ENCODE results near the gene ART3. TPM values are rescaled to one million over a fixed set of nuclear protein-coding genes. Genes with fewer than 3 reads are reported as not detected.

ART3 gene
- polyA plus RNA-seq, 1 donor (not counting 4 experiments of a cell fraction or from before 2014, with no cell fraction given): 0.64 TPM

GRCh38 chr4:76091052-76091451, 16.5 kb downstream of the ART3 start:
- dilution Hi-C loops (cut with MboI; ENCODE audit: extremely low pct_ligation_motif_present, low sequenced_read_pairs): no loop called here
- peak; percentile 90 for FAIRE-seq

GRCh38 chr4:76095568-76095967, 21.1 kb downstream of the ART3 start:
- Histone ChIP-seq H4K20me1 (ENCODE audit: control insufficient read depth, extremely low read depth, insufficient read depth, low read length) (no peaks in the 10 kb centered on the region), H3K4me2 (ENCODE audit: control insufficient read depth, extremely low read depth, insufficient read depth, low read depth, low read length) (peak overlapping the region; percentile 61), H3K9me3 (ENCODE audit: control insufficient read depth, low read depth, low read length) (no peaks in the 10 kb centered on the region), H3K27ac (ENCODE audit: control insufficient read depth, insufficient read depth, low read length) (no peak overlapping the region), H3K79me2 (ENCODE audit: control insufficient read depth, insufficient read depth, low read length) (no peaks in the 10 kb centered on the region), H3K4me1 (ENCODE audit: control insufficient read depth, extremely low read depth, insufficient read depth, low read length) (peaks cover 17% of the 10 kb centered on the region), H3K4me3 (ENCODE audit: control insufficient read depth in 2 of 3, extremely low read depth in 1 of 3, insufficient read depth in 2 of 3, low read depth in 1 of 3, low read length in 3 of 3) (no peak overlapping the region), H3K9me1 (ENCODE audit: control insufficient read depth, extremely low read depth, insufficient read depth, low read length) (no peaks in the 10 kb centered on the region), H3K9ac (ENCODE audit: control insufficient read depth, extremely low read depth, insufficient read depth, low read length) (no peak overlapping the region), H2AFZ (ENCODE audit: control insufficient read depth, low read length) (no peak overlapping the region), H3K36me3 (ENCODE audit: control insufficient read depth in 2 of 2, extremely low read depth in 1 of 2, insufficient read depth in 2 of 2, low read length in 2 of 2) (no peaks in the 10 kb centered on the region), H3K27me3 (ENCODE audit: control insufficient read depth, extremely low read depth, insufficient read depth, low read length) (no peaks in the 10 kb centered on the region)
- dilution Hi-C loops (cut with MboI; ENCODE audit: extremely low pct_ligation_motif_present, low sequenced_read_pairs): no loop called here
- TF ChIP-seq CTCF (optimal IDR thresholded peaks at IDR 0.05 in 1 of 3, IDR thresholded peaks at IDR 0.05 in 1 of 3, conservative IDR thresholded peaks at IDR 0.05 in 1 of 3; ENCODE audit: extremely low read depth in 1 of 3, insufficient read depth in 2 of 3, low read length in 3 of 3) (no peak), EZH2 (IDR thresholded peaks at IDR 0.05; ENCODE audit: low read length) (no peak)
- FAIRE-seq (peak; percentile 78), DNase-seq (ENCODE audit: low read depth, low spot score) (no peak)

More at GRCh38 chr4:76091052-76091451, 16.5 kb downstream of the ART3 start:
- peak; percentile 57 for DNase-seq (ENCODE audit: low read depth, low spot score)
- Histone ChIP-seq H3K36me3 (ENCODE audit: control insufficient read depth in 2 of 2, extremely low read depth in 1 of 2, insufficient read depth in 2 of 2, low read length in 2 of 2) (no peaks in the 10 kb centered on the region), H3K4me2 (ENCODE audit: control insufficient read depth, extremely low read depth, insufficient read depth, low read depth, low read length) (peak overlapping the region; percentile 85), H3K9ac (ENCODE audit: control insufficient read depth, extremely low read depth, insufficient read depth, low read length) (peak overlapping the region; percentile 42), H3K9me3 (ENCODE audit: control insufficient read depth, low read depth, low read length) (no peaks in the 10 kb centered on the region), H3K27me3 (ENCODE audit: control insufficient read depth, extremely low read depth, insufficient read depth, low read length) (no peaks in the 10 kb centered on the region), H3K9me1 (ENCODE audit: control insufficient read depth, extremely low read depth, insufficient read depth, low read length) (no peaks in the 10 kb centered on the region), H4K20me1 (ENCODE audit: control insufficient read depth, extremely low read depth, insufficient read depth, low read length) (no peaks in the 10 kb centered on the region), H3K27ac (ENCODE audit: control insufficient read depth, insufficient read depth, low read length) (peak overlapping the region; percentile 91), H2AFZ (ENCODE audit: control insufficient read depth, low read length) (no peak overlapping the region), H3K4me3 (ENCODE audit: control insufficient read depth in 2 of 3, extremely low read depth in 1 of 3, insufficient read depth in 2 of 3, low read depth in 1 of 3, low read length in 3 of 3) (peak overlapping the region in 1 of 3 experiments; percentile 50), H3K4me1 (ENCODE audit: control insufficient read depth, extremely low read depth, insufficient read depth, low read length) (peaks cover 22% of the 10 kb centered on the region), H3K79me2 (ENCODE audit: control insufficient read depth, insufficient read depth, low read length) (no peaks in the 10 kb centered on the region)
- TF ChIP-seq EZH2 (IDR thresholded peaks at IDR 0.05; ENCODE audit: low read length) (no peak), CTCF (optimal IDR thresholded peaks at IDR 0.05 in 1 of 3, IDR thresholded peaks at IDR 0.05 in 1 of 3, conservative IDR thresholded peaks at IDR 0.05 in 1 of 3; ENCODE audit: extremely low read depth in 1 of 3, insufficient read depth in 2 of 3, low read length in 3 of 3) (no peak)
